Peyer's patch (tissue), 4 donors: ENCODE data around the gene NCOA6. TPM values are rescaled to one million over a fixed set of nuclear protein-coding genes. Genes with fewer than 3 reads are reported as not detected.
"Not testable (repeated sequence)": the region's sequence is repeated elsewhere in the genome, so short reads cannot be mapped to it uniquely, and the experiment has no call there.

Experiments
- DNase-seq, 3 donors: peaks; one replicate each; pipeline ENCODE4 v3.0.0-alpha.2; 2017 to 2019
- H3K27ac ChIP-seq, 4 donors: fragments of 200-600 bp; sonication (generic); one replicate each; pipeline ENCODE4 v1.5.1; 2016 to 2019
- H3K27me3 ChIP-seq, 2 donors: fragments of 200-600 bp; sonication (generic); one replicate each; pipeline ENCODE4 v1.5.1; 2019
- H3K36me3 ChIP-seq, 3 donors: fragments of 200-600 bp; sonication (generic); one replicate each; pipeline ENCODE4 v1.5.1; 2016 to 2019
- H3K4me1 ChIP-seq, 4 donors: fragments of 200-600 bp; sonication (generic); one replicate each; pipeline ENCODE4 v1.5.1; 2016 to 2019
- H3K4me3 ChIP-seq, 4 donors: fragments of 200-600 bp; sonication (generic); 1 replicate in 3 of 4; 2 replicates in 1 of 4; pipeline ENCODE4 v1.5.1; 2016 to 2019; ENCODE audit warnings: mild to moderate bottlenecking in 1 of 4
- H3K9me3 ChIP-seq, 4 donors: fragments of 200-600 bp; sonication (generic); one replicate each; pipeline ENCODE4 v1.5.1; 2016 to 2019; ENCODE audit warnings: mild to moderate bottlenecking in 1 of 4
- POLR2A ChIP-seq, 2 donors: fragments of 450-650 bp; IDR thresholded peaks; one replicate each; pipeline ENCODE4 v1.5.1; 2017; ENCODE audit warnings: antibody characterized with exemption in 2 of 2, mild to moderate bottlenecking in 2 of 2, moderate library complexity in 2 of 2
- total RNA-seq, 4 donors: library from RNA; depleted of rRNA; stranded (reverse); fragments of >200 nt; gene quantifications; one replicate each; pipeline ENCODE4 v1.1.0, GENCODE V29; 2016
- TF ChIP-seq, protein P1 (sequence below), 6 experiments: fragments of 450-650 bp in 4 of 6; fragments of 200-600 bp in 2 of 6; sonication (generic) in 1 of 6; IDR thresholded peaks; one replicate each; pipeline ENCODE4 v1.5.1; 2017 to 2019; ENCODE audit warnings: antibody characterized with exemption in 6 of 6, mild to moderate bottlenecking in 3 of 6, moderate library complexity in 1 of 6

The NCOA6 gene
- total RNA-seq, 4 donors from 2014 or later = 33.8 to 58.4 (median 49.5) TPM

DNA sequence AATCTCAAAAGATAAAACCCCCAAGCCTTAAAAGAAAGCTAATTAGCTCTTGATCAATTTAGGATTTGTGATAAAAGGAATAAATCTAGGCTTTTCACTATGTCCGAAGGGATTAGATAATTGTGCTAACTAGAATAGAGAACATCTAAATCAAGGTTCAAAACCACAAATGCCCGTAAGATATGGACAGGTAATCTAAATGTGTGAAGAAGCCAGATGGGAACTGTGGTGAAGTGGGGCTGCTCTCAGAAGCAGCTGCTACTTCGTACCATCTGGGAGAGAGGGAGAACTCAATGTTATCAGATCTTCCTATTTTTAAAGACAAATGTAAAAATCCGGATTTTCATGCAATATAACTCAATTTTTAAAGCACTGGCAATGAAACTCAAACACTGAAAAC lies 44.2 kb downstream of the NCOA6 start:
- Histone ChIP-seq H3K4me3 (no peak overlapping the region), H3K27ac (no peak overlapping the region), H3K9me3 (no peaks in the 10 kb centered on the region), H3K36me3 (peaks cover 0 to 56% (median 0%) of the 10 kb centered on the region in 3 donors), H3K27me3 (no peaks in the 10 kb centered on the region), H3K4me1 (no peaks in the 10 kb centered on the region)
- no peak for DNase-seq
- no peak for TF ChIP-seq POLR2A (IDR thresholded peaks at IDR 0.05)
- TF ChIP-seq, protein P1, sequence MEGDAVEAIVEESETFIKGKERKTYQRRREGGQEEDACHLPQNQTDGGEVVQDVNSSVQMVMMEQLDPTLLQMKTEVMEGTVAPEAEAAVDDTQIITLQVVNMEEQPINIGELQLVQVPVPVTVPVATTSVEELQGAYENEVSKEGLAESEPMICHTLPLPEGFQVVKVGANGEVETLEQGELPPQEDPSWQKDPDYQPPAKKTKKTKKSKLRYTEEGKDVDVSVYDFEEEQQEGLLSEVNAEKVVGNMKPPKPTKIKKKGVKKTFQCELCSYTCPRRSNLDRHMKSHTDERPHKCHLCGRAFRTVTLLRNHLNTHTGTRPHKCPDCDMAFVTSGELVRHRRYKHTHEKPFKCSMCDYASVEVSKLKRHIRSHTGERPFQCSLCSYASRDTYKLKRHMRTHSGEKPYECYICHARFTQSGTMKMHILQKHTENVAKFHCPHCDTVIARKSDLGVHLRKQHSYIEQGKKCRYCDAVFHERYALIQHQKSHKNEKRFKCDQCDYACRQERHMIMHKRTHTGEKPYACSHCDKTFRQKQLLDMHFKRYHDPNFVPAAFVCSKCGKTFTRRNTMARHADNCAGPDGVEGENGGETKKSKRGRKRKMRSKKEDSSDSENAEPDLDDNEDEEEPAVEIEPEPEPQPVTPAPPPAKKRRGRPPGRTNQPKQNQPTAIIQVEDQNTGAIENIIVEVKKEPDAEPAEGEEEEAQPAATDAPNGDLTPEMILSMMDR (IDR thresholded peaks at IDR 0.05) = no peak

DNA sequence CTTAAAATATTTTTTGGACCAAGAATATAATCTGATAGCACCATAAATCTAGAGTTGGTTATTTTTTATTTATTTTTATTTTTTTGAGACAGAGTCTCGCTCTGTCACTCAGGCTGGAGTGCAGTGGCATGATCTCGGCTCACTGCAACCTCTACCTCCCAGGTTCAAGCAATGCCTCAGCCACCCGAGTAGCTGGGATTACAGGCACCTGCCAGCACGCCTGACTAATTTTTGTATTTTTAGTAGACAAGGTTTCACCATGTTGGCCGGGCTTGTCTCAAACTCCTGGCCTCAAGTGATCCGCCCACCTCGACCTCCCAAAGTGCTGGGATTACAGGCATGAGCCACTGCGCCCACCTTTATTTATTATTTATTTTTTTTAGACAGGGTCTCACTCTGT lies 45.2 kb downstream of the NCOA6 start:
- not testable (repeated sequence) for H3K9me3 ChIP-seq, H3K4me3 ChIP-seq, H3K4me1 ChIP-seq, DNase-seq, H3K27me3 ChIP-seq, H3K27ac ChIP-seq
- peaks cover 0 to 66% (median 0%) of the 10 kb centered on the region in 3 donors for H3K36me3 ChIP-seq

DNA sequence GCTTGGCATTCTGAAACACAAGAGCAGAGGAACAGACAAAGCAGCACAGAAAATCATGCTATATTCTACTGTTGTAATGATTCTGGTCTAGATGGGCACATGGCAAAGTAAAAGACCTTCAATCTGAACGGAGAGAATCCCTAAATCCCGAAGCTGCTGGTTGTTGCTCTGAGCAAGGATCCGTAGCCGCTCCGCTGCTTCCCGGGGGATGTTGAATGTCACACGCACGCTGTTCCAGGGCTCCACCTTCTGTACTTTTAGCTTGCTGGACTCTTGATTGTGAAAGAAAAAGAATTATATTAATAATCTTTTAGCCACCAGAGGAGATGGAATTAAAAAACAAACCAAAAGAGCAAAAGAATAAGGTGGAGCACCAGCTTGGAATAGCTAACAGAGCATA lies 49.3 kb downstream of the NCOA6 start:
- no peak overlapping the region for H3K4me3 ChIP-seq
- DNase-seq = no peak
- no peak overlapping the region for H3K27ac ChIP-seq
- no peaks in the 10 kb centered on the region for H3K27me3 ChIP-seq
- H3K9me3 ChIP-seq = no peaks in the 10 kb centered on the region
- no peaks in the 10 kb centered on the region for H3K4me1 ChIP-seq
- TF ChIP-seq, protein P1 (IDR thresholded peaks at IDR 0.05) = no peak
- no peak for TF ChIP-seq POLR2A (IDR thresholded peaks at IDR 0.05)
- peaks cover 0 to 75% (median 0%) of the 10 kb centered on the region in 3 donors for H3K36me3 ChIP-seq

DNA sequence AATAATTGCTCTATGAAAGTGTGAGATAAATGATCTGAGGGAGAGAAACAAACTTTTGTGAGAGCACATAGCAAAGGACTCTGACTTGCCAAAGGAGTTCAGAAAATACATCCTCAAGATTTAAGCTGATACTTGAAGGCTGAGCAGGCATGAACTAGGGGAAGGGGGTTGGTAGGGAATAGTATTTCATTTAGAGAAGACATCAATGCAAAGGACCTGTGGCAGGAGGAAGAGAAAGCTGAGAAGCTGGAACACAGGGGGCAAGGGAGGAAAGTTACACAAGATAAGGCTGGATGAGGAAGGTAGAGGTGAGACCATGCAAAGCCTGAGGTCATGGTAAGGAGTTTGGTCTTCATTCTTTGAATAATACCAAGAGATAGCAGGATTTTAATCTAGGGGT lies 50.6 kb downstream of the NCOA6 start:
- H3K27ac ChIP-seq = no peak overlapping the region
- H3K4me1 ChIP-seq = no peaks in the 10 kb centered on the region
- no peaks in the 10 kb centered on the region for H3K9me3 ChIP-seq
- TF ChIP-seq, protein P1 (IDR thresholded peaks at IDR 0.05) = no peak
- no peak for TF ChIP-seq POLR2A (IDR thresholded peaks at IDR 0.05)
- H3K27me3 ChIP-seq = no peaks in the 10 kb centered on the region
- peaks cover 0 to 68% (median 0%) of the 10 kb centered on the region in 3 donors for H3K36me3 ChIP-seq
- DNase-seq = no peak
- no peak overlapping the region for H3K4me3 ChIP-seq

DNA sequence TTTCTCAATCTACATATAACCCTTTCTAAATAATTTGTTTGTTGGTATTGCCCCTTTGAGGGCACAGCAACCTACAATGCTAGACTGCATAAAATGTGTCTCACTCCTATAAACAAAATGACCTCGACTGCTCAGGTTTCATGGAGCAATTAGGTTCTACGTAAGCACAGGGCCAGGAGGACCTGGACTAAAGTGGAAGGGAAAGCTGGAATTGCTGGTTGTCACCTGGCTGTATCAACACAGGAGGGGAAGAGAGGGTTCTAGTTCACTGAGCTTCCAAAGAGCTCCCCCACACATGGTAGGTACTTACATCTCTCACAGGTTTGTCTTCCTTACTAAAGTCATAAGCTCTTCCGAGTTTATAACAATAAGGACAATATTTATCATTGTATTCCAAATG lies 51.0 kb downstream of the NCOA6 start:
- TF ChIP-seq, protein P1 (IDR thresholded peaks at IDR 0.05) = no peak
- TF ChIP-seq POLR2A (IDR thresholded peaks at IDR 0.05) = no peak
- Histone ChIP-seq H3K36me3 (peaks cover 0 to 64% (median 0%) of the 10 kb centered on the region in 3 donors), H3K4me1 (no peaks in the 10 kb centered on the region), H3K27ac (no peak overlapping the region), H3K4me3 (no peak overlapping the region), H3K27me3 (no peaks in the 10 kb centered on the region), H3K9me3 (no peaks in the 10 kb centered on the region)
- no peak for DNase-seq

DNA sequence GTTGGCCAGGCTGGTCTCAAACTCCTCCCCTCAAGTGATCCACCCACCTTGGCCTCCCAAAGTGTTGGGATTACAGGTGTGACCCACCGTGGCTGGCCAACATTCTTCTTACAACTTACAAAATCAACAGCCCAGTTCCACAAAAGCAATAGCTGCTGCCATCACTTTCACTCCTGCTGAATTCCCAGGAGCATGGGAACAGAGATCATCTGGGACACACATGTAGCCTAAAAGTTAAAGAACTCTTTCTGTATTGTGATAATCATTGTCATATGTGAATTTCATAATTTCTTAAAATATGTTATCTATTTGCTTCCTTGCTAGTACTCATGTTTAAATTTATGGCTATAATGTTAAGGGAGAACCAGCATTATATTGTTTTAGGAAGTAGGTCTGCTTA lies 51.7 kb downstream of the NCOA6 start:
- no peak overlapping the region for H3K4me3 ChIP-seq
- peaks cover 0 to 65% (median 0%) of the 10 kb centered on the region in 3 donors for H3K36me3 ChIP-seq
- H3K9me3 ChIP-seq = no peaks in the 10 kb centered on the region
- no peaks in the 10 kb centered on the region for H3K4me1 ChIP-seq
- TF ChIP-seq, protein P1 (IDR thresholded peaks at IDR 0.05) = no peak
- TF ChIP-seq POLR2A (IDR thresholded peaks at IDR 0.05) = no peak
- no peaks in the 10 kb centered on the region for H3K27me3 ChIP-seq
- no peak for DNase-seq
- no peak overlapping the region for H3K27ac ChIP-seq
